K562 (cell line): ENCODE measurements around the gene PCDHGA5. TPM values are rescaled to one million over a fixed set of nuclear protein-coding genes. Genes with fewer than 3 reads are reported as not detected.

Source experiments
- ATF1 ChIP-seq, 2 experiments: fragments of 450-650 bp in 1 of 2; IDR thresholded peaks; 2 replicates each; pipeline ENCODE4 v1.6.1; 2016; ENCODE audit warnings: missing compliant biosample characterization in 1 of 2, missing genetic modification characterization in 1 of 2
- EP400 ChIP-seq: fragments of 450-650 bp; IDR thresholded peaks from 2 replicates; pipeline ENCODE4 v1.6.1; 2017; ENCODE audit warnings: antibody characterized with exemption, mild to moderate bottlenecking, moderate library complexity
- KDM2B ChIP-seq: fragments of 250-450 bp; sonication (Bioruptor Pico); IDR thresholded peaks from 2 replicates; pipeline ENCODE4 v1.8.0; 2021; ENCODE audit warnings: mild to moderate bottlenecking, moderate library complexity
- TCF7 ChIP-seq: sonication (generic); IDR thresholded peaks from 2 replicates; pipeline ENCODE4 v1.6.1; 2016; ENCODE audit warnings: antibody characterized with exemption, borderline replicate concordance
- ZNF311 ChIP-seq: fragments of 250-450 bp; sonication (Bioruptor Pico); IDR thresholded peaks from 2 replicates; pipeline ENCODE4 v1.4.0; 2020; ENCODE audit warnings: mild to moderate bottlenecking, moderate library complexity
- ZNF766 ChIP-seq: fragments of 200-800 bp; sonication (Bioruptor generic); conservative IDR thresholded peaks from 2 replicates; pipeline ENCODE4 v1.6.1; 2016; ENCODE audit warnings: missing genetic modification characterization, missing compliant biosample characterization
- ZNF830 ChIP-seq: fragments of 250-450 bp; sonication (Bioruptor Pico); IDR thresholded peaks from 2 replicates; pipeline ENCODE4 v1.5.0; 2021; ENCODE audit warnings: mild to moderate bottlenecking
- polyA plus RNA-seq, 8 experiments: library from polyadenylated mRNA; depleted of rRNA in 4 of 8; stranded (reverse) in 5 of 8; unstranded in 3 of 8; fragments of >200 nt; fragmentation: Nextera tagmentation in 2 of 8; fragmentation: Illumina TruSeq in 1 of 8; extraction: Ambion mirVana in 2 of 8; extraction: Trizol in 1 of 8; gene quantifications; 2 replicates each; pipeline versions ENCODE4 v1.2.1 to v1.2.3, GENCODE V29; 2011 to 2014; ENCODE audit warnings: inconsistent platforms in 1 of 8, missing spikeins in 1 of 8
- total RNA-seq, 7 experiments: library from RNA; depleted of rRNA in 6 of 7; stranded (reverse); fragments of >200 nt in 6 of 7; fragmentation: Illumina TruSeq in 2 of 7; extraction: Trizol in 2 of 7; gene quantifications; 2 replicates each; pipeline versions ENCODE4 v1.2.1 to v1.2.3, GENCODE V29; 2011 to 2021; ENCODE audit warnings: low replicate concordance in 1 of 7
- TF ChIP-seq, protein P1 (sequence below): fragments of 250-450 bp; sonication (Bioruptor Pico); IDR thresholded peaks from 2 replicates; pipeline ENCODE4 v1.5.0; 2020; ENCODE audit warnings: mild to moderate bottlenecking, borderline replicate concordance
- TF ChIP-seq, protein P2 (sequence below), 2 experiments: IDR thresholded peaks in 1 of 2; conservative IDR thresholded peaks in 1 of 2; 2 replicates each; pipeline ENCODE4 v1.6.1; 2016; ENCODE audit warnings: low read depth in 2 of 2, mild to moderate bottlenecking in 1 of 2, missing compliant biosample characterization in 1 of 2, missing genetic modification characterization in 1 of 2, moderate library complexity in 1 of 2
- TF ChIP-seq, protein P3 (sequence below), 2 experiments: fragments of 450-650 bp; IDR thresholded peaks; 2 replicates each; pipeline ENCODE4 v1.6.1; 2016; ENCODE audit warnings: mild to moderate bottlenecking in 2 of 2, borderline replicate concordance in 1 of 2, low read depth in 1 of 2, moderate library complexity in 1 of 2

PCDHGA5 gene
- total and polyA plus RNA-seq, 9 of the 15 experiments (the other 6 are each of a cell fraction or from before 2014, with no cell fraction given), result 0.01 to 0.18 (median 0.12) TPM; not detected in 1

DNA sequence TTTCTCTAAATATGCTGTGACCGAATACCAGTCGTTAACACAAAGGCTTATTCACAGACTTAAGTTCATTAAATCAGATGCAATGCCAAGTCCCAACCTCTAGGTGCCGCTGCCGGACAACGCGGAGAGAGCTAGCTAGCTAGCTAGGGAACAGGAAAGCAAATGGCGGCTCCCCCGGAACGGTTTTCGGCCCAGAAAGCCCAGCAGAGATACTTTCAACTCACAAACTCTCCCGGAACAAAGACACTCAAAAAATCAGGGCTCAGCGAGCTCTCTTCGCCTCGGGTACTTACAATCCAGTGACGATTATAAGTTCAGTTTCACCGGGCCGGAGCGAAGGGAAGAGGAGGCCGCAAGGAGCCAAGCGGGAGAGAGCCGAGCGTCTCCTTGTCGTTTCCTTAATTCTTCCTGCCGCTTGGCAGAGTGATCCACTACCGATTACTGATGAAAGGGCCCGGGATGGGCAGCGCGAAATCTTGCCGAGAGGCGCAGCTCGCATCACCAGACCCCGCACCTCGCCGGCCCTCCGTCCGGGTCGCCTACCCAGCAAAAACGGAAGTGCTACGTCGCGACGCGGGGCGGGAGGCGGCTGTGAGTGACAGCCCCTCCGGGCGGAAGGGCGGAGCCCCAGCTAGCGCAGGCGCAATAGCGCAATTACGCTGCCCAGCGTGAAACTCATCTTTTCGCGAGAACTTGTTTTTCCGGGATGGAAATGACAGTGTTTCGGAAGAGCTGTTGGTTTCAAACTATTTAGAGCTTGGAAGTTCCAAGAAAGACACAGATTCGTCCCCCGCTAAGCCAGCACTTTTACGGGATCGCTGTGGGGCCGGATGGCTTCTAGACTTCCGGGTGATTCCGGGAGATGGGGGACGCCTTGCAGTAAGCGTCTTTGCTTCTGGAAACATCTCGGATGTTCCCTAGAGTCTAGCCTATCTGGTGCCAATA lies 43.5 kb upstream of the PCDHGA5 start, which contains the start of gene TAF7 (continued):
- TF ChIP-seq, protein P1, sequence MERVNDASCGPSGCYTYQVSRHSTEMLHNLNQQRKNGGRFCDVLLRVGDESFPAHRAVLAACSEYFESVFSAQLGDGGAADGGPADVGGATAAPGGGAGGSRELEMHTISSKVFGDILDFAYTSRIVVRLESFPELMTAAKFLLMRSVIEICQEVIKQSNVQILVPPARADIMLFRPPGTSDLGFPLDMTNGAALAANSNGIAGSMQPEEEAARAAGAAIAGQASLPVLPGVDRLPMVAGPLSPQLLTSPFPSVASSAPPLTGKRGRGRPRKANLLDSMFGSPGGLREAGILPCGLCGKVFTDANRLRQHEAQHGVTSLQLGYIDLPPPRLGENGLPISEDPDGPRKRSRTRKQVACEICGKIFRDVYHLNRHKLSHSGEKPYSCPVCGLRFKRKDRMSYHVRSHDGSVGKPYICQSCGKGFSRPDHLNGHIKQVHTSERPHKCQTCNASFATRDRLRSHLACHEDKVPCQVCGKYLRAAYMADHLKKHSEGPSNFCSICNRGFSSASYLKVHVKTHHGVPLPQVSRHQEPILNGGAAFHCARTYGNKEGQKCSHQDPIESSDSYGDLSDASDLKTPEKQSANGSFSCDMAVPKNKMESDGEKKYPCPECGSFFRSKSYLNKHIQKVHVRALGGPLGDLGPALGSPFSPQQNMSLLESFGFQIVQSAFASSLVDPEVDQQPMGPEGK (CRISPR knock-in tag), result 0 out of 2 replicates have a peak, but pooled peaks have one; percentile 55
- TF ChIP-seq TCF7 (no peak), EP400 (peak; percentile 82), ZNF766 (CRISPR knock-in tag) (no peak), ZNF311 (CRISPR knock-in tag) (no peak), ATF1 (CRISPR knock-in tag; IDR thresholded peaks at IDR 0.05) (peak; percentile 44; the same call in 1 of the 2 replicates), ATF1 (tag; IDR thresholded peaks at IDR 0.05) (peak; percentile 94), ZNF830 (CRISPR knock-in tag) (peak; percentile 82; the same call in 1 of the 2 replicates), KDM2B (CRISPR knock-in tag) (no peak)
- TF ChIP-seq, protein P2, sequence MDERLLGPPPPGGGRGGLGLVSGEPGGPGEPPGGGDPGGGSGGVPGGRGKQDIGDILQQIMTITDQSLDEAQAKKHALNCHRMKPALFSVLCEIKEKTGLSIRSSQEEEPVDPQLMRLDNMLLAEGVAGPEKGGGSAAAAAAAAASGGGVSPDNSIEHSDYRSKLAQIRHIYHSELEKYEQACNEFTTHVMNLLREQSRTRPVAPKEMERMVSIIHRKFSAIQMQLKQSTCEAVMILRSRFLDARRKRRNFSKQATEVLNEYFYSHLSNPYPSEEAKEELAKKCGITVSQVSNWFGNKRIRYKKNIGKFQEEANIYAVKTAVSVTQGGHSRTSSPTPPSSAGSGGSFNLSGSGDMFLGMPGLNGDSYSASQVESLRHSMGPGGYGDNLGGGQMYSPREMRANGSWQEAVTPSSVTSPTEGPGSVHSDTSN (CRISPR knock-in tag; IDR thresholded peaks at IDR 0.05; ENCODE audit: low read depth), result peak; percentile 99
- TF ChIP-seq, protein P2 (tag; conservative IDR thresholded peaks at IDR 0.05; ENCODE audit: low read depth), result peak; percentile 98
- TF ChIP-seq, protein P3, sequence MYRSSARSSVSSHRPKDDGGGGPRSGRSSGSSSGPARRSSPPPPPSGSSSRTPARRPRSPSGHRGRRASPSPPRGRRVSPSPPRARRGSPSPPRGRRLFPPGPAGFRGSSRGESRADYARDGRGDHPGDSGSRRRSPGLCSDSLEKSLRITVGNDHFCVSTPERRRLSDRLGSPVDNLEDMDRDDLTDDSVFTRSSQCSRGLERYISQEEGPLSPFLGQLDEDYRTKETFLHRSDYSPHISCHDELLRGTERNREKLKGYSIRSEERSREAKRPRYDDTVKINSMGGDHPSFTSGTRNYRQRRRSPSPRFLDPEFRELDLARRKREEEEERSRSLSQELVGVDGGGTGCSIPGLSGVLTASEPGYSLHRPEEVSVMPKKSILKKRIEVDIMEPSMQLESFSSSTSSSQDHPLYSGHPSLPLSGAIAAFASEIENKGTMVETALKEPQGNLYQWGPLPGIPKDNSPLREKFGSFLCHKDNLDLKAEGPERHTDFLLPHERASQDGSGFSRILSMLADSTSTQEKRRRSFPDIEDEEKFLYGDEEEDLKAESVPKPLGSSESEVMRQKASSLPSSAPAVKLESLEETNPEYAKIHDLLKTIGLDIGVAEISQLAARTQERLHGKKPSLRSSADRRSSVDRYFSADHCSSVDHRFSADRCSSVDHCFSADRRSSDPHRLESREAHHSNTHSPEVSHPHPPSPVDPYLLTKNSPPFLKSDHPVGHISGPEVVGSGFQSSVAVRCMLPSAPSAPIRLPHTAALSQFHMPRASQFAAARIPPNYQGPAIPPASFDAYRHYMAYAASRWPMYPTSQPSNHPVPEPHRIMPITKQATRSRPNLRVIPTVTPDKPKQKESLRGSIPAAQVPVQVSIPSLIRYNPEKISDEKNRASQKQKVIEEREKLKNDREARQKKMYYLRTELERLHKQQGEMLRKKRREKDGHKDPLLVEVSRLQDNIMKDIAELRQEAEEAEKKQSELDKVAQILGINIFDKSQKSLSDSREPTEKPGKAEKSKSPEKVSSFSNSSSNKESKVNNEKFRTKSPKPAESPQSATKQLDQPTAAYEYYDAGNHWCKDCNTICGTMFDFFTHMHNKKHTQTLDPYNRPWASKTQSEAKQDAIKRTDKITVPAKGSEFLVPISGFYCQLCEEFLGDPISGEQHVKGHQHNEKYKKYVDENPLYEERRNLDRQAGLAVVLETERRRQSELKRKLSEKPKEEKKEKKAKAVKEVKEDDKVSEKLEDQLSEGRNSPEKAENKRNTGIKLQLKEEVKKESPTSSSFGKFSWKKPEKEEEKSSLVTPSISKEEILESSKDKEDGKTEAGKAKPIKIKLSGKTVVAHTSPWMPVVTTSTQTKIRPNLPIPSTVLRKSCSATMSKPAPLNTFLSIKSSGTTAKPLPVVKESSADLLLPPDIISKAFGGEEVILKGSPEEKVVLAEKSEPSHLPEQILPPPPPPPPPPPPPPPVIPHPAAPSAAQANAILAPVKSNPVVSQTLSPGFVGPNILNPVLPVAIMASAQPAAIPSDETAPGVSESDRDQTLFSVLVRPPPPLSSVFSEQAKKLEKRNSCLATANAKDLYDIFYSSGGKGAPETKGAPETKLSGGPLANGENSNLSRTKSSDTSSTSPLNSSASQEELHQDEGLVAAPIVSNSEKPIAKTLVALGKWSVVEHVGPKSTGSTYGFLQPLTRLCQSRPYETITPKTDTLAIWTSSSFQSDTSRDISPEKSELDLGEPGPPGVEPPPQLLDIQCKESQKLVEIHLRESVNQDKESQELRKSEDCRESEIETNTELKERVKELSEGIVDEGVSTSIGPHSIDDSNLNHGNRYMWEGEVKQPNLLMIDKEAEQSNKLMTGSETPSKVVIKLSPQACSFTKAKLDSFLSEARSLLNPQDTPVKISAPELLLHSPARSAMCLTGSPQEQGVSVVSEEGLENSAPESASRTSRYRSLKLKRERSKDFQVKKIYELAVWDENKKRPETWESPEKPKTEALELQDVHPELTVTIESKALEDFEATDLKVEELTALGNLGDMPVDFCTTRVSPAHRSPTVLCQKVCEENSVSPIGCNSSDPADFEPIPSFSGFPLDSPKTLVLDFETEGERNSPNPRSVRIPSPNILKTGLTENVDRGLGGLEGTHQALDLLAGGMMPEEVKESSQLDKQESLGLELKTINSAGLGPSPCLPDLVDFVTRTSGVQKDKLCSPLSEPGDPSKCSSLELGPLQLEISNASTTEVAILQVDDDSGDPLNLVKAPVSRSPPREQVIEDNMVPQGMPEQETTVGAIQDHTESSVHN (IDR thresholded peaks at IDR 0.05; ENCODE audit: borderline replicate concordance in 1 of 2, low read depth in 1 of 2), result no peak
